HEK293 (cell line): Measurements from ENCODE around the gene ACSF2.

Experiments
- CTCF ChIA-PET: fragments of 350-600 bp; formaldehyde crosslinking; extraction: SDS; loops from one replicate; lab custom pipeline; 2021; ENCODE audit warnings: antibody characterized with exemption; lab: Yijun Ruan, JAX
- POLR2A ChIA-PET: fragments of 300-600 bp; formaldehyde crosslinking; extraction: SDS; loops from one replicate; lab custom pipeline; 2020; ENCODE audit warnings: antibody characterized with exemption, inconsistent platforms; lab: Yijun Ruan, JAX
- H3K27ac ChIP-seq: fragments of 200-500 bp; sonication (Bioruptor generic); 2 replicates; pipeline ENCODE4 v1.5.1; 2014; ENCODE audit warnings: low read depth, low read length, control low read depth, inconsistent platforms; ENCODE audit errors: extremely low read depth
- H3K36me3 ChIP-seq, 2 experiments: fragments of 200-500 bp in 1 of 2; sonication (Bioruptor generic) in 1 of 2; 1 replicate in 1 of 2; 2 replicates in 1 of 2; pipeline ENCODE4 v1.5.1; 2014 to 2017; ENCODE audit warnings: inconsistent platforms in 2 of 2, low read length in 2 of 2; ENCODE audit not compliant: control insufficient read depth in 2 of 2, insufficient read depth in 1 of 2
- H3K4me1 ChIP-seq: fragments of 200-500 bp; sonication (Bioruptor generic); 2 replicates; pipeline ENCODE4 v1.5.1; 2014; ENCODE audit warnings: mild to moderate bottlenecking, low read length, inconsistent platforms; ENCODE audit not compliant: control insufficient read depth, insufficient read depth
- H3K4me3 ChIP-seq: 2 replicates; pipeline ENCODE4 v1.5.1; 2011; ENCODE audit warnings: low read depth, mild to moderate bottlenecking, control low read depth, low read length, moderate library complexity
- H3K9me3 ChIP-seq: fragments of 200-500 bp; sonication (Bioruptor generic); 2 replicates; pipeline ENCODE4 v1.5.1; 2014; ENCODE audit warnings: low read depth, low read length, inconsistent platforms; ENCODE audit not compliant: control insufficient read depth, insufficient read depth
- CTCF ChIP-seq: fragments of 450-650 bp; formaldehyde crosslinking; IDR thresholded peaks from 2 replicates; pipeline ENCODE4 v1.5.1; 2016; ENCODE audit warnings: missing biosample characterization, missing genetic modification characterization
- GLIS1 ChIP-seq: fragments of 450-650 bp; formaldehyde crosslinking; IDR thresholded peaks from 2 replicates; pipeline ENCODE4 v1.5.1; 2016; ENCODE audit warnings: missing biosample characterization, missing genetic modification characterization
- HOXC10 ChIP-seq: sonication (generic); formaldehyde crosslinking; IDR thresholded peaks from 2 replicates; pipeline ENCODE4 v1.8.1; 2023; ENCODE audit warnings: mild to moderate bottlenecking, missing genetic modification reagents
- KLF1 ChIP-seq: fragments of 450-650 bp; formaldehyde crosslinking; IDR thresholded peaks from 2 replicates; pipeline ENCODE4 v1.5.1; 2016; ENCODE audit warnings: missing biosample characterization, missing genetic modification characterization
- KLF17 ChIP-seq: fragments of 450-650 bp; formaldehyde crosslinking; IDR thresholded peaks from 2 replicates; pipeline ENCODE4 v1.5.1; 2016; ENCODE audit warnings: missing biosample characterization, missing genetic modification characterization
- KLF9 ChIP-seq: fragments of 450-650 bp; formaldehyde crosslinking; IDR thresholded peaks from 2 replicates; pipeline ENCODE4 v1.5.1; 2016; ENCODE audit warnings: missing biosample characterization, missing genetic modification characterization, low read depth
- MZF1 ChIP-seq: fragments of 450-650 bp; formaldehyde crosslinking; IDR thresholded peaks from 2 replicates; pipeline ENCODE4 v1.5.1; 2017; ENCODE audit warnings: missing biosample characterization, missing genetic modification characterization, borderline replicate concordance
- PRDM10 ChIP-seq: fragments of 450-650 bp; formaldehyde crosslinking; IDR thresholded peaks from 2 replicates; pipeline ENCODE4 v1.5.1; 2016; ENCODE audit warnings: missing biosample characterization, missing genetic modification characterization
- SCRT2 ChIP-seq: fragments of 450-650 bp; formaldehyde crosslinking; IDR thresholded peaks from 2 replicates; pipeline ENCODE4 v1.5.1; 2016; ENCODE audit warnings: missing biosample characterization, missing genetic modification characterization
- TSHZ1 ChIP-seq: fragments of 450-650 bp; formaldehyde crosslinking; IDR thresholded peaks from 2 replicates; pipeline ENCODE4 v1.5.1; 2016; ENCODE audit warnings: missing biosample characterization, missing genetic modification characterization, borderline replicate concordance
- ZEB2 ChIP-seq: fragments of 450-650 bp; formaldehyde crosslinking; IDR thresholded peaks from 2 replicates; pipeline ENCODE4 v1.5.1; 2016; ENCODE audit warnings: missing biosample characterization, missing genetic modification characterization
- ZFP37 ChIP-seq: fragments of 450-650 bp; formaldehyde crosslinking; IDR thresholded peaks from 2 replicates; pipeline ENCODE4 v1.5.1; 2016; ENCODE audit warnings: missing biosample characterization, missing genetic modification characterization
- ZNF140 ChIP-seq: fragments of 450-650 bp; formaldehyde crosslinking; IDR thresholded peaks from 2 replicates; pipeline ENCODE4 v1.5.1; 2016; ENCODE audit warnings: missing biosample characterization, missing genetic modification characterization
- ZNF239 ChIP-seq: fragments of 450-650 bp; formaldehyde crosslinking; IDR thresholded peaks from 2 replicates; pipeline ENCODE4 v1.5.1; 2016; ENCODE audit warnings: missing biosample characterization, missing genetic modification characterization
- ZNF394 ChIP-seq: fragments of 450-650 bp; formaldehyde crosslinking; IDR thresholded peaks from 2 replicates; pipeline ENCODE4 v1.5.1; 2016; ENCODE audit warnings: missing biosample characterization, missing genetic modification characterization, mild to moderate bottlenecking, moderate library complexity, borderline replicate concordance
- ZNF433 ChIP-seq: fragments of 450-650 bp; formaldehyde crosslinking; IDR thresholded peaks from 2 replicates; pipeline ENCODE4 v1.5.1; 2016; ENCODE audit warnings: missing biosample characterization, missing genetic modification characterization, low read depth
- ZNF561 ChIP-seq: fragments of 450-650 bp; IDR thresholded peaks from 2 replicates; pipeline ENCODE4 v1.5.1; 2018; ENCODE audit warnings: missing biosample characterization, missing genetic modification characterization, borderline replicate concordance
- ZNF580 ChIP-seq: fragments of 450-650 bp; formaldehyde crosslinking; IDR thresholded peaks from 2 replicates; pipeline ENCODE4 v1.5.1; 2016; ENCODE audit warnings: missing biosample characterization, missing genetic modification characterization
- ZNF623 ChIP-seq: fragments of 450-650 bp; formaldehyde crosslinking; IDR thresholded peaks from 2 replicates; pipeline ENCODE4 v1.5.1; 2016; ENCODE audit warnings: missing biosample characterization, missing genetic modification characterization
- ZNF639 ChIP-seq: fragments of 450-650 bp; formaldehyde crosslinking; IDR thresholded peaks from 2 replicates; pipeline ENCODE4 v1.5.1; 2016; ENCODE audit warnings: missing biosample characterization, missing genetic modification characterization
- ZNF654 ChIP-seq: fragments of 450-650 bp; formaldehyde crosslinking; IDR thresholded peaks from 2 replicates; pipeline ENCODE4 v1.5.1; 2016; ENCODE audit warnings: low read depth, missing biosample characterization, missing genetic modification characterization
- ZNF660 ChIP-seq: fragments of 450-650 bp; IDR thresholded peaks from 2 replicates; pipeline ENCODE4 v1.5.1; 2018; ENCODE audit warnings: missing biosample characterization, mild to moderate bottlenecking, missing genetic modification characterization
- ZSCAN30 ChIP-seq: fragments of 450-650 bp; IDR thresholded peaks from 2 replicates; pipeline ENCODE4 v1.5.1; 2018; ENCODE audit warnings: missing biosample characterization, mild to moderate bottlenecking, missing genetic modification characterization, moderate library complexity

Gene ACSF2

GRCh38 chr17:50482516-50482915, 56.5 kb downstream of the ACSF2 start:
- ChIA-PET CTCF (interaction anchor here (0.5 to 10.0 kb wide), 31 partner anchors 9 to 861 kb away, joined by 3 to 95 read pairs (median 4); partner anchors contain the start of genes CACNA1G, LRRC59 and SPATA20), POLR2A (interaction anchor here (0.7 to 1.6 kb wide), 2 partner anchors 64 to 85 kb away, joined by 3 read pairs; partner anchors contain the start of genes LRRC59 and SPATA20)
- peaks cover 21 to 45% of the 10 kb centered on the region in 2 experiments for H3K36me3 ChIP-seq
- H3K27ac ChIP-seq: no peak overlapping the region
- no peaks in the 10 kb centered on the region for H3K9me3 ChIP-seq
- H3K4me3 ChIP-seq: no peak overlapping the region
- no peak for TF ChIP-seq KLF9 (tag by site-specific recombination)
- TF ChIP-seq ZNF433 (tag by site-specific recombination): no peak
- peak; percentile 89 for TF ChIP-seq CTCF (tag by site-specific recombination)
- TF ChIP-seq PRDM10: 0 out of 2 replicates have a peak, but pooled peaks have one; percentile 24
- TF ChIP-seq KLF17: 0 out of 2 replicates have a peak, but pooled peaks have one; percentile 14
- 0 out of 2 replicates have a peak, but pooled peaks have one; percentile 22 for TF ChIP-seq ZEB2
- 0 out of 2 replicates have a peak, but pooled peaks have one; percentile 21 for TF ChIP-seq ZSCAN30 (tag by site-specific recombination)
- no peak for TF ChIP-seq ZNF580 (tag by site-specific recombination)
- 0 out of 2 replicates have a peak, but pooled peaks have one; percentile 9 for TF ChIP-seq GLIS1 (tag by site-specific recombination)
- TF ChIP-seq ZNF639 (tag by site-specific recombination): no peak
- TF ChIP-seq KLF1 (tag by site-specific recombination): no peak
- TF ChIP-seq ZNF239 (tag by site-specific recombination): no peak
- no peak for TF ChIP-seq HOXC10 (CRISPR knock-in tag)
- peak; percentile 35; the same call in 1 of the 2 replicates for TF ChIP-seq SCRT2 (tag by site-specific recombination)
- TF ChIP-seq ZNF623 (tag by site-specific recombination): no peak
- 0 out of 2 replicates have a peak, but pooled peaks have one; percentile 53 for TF ChIP-seq ZFP37
- TF ChIP-seq TSHZ1: no peak
- TF ChIP-seq ZNF660 (tag by site-specific recombination): peak; percentile 85
- peak; percentile 22; the same call in 1 of the 2 replicates for TF ChIP-seq ZNF394
- TF ChIP-seq MZF1 (tag by site-specific recombination): no peak
- peak; percentile 85 for TF ChIP-seq ZNF654
- no peak for TF ChIP-seq ZNF140 (tag by site-specific recombination)
- peak; percentile 70; the same call in 1 of the 2 replicates for TF ChIP-seq ZNF561 (tag by site-specific recombination)
- H3K4me1 ChIP-seq: peaks cover 6% of the 10 kb centered on the region
